K562 (cell line): ENCODE measurements around the gene SKAP2. TPM values are rescaled to one million over a fixed set of nuclear protein-coding genes. Genes with fewer than 3 reads are reported as not detected.
A peak's percentile ranks its signal among the peaks of the same experiment; 100 is the strongest.

ENCODE experiments used
- AFF4 ChIP-seq: sonication (generic); formaldehyde crosslinking; IDR thresholded peaks from 2 replicates; pipeline ENCODE4 v1.8.0; 2023; ENCODE audit warnings: mild to moderate bottlenecking, missing genetic modification reagents
- HMGXB4 ChIP-seq: sonication (generic); formaldehyde crosslinking; IDR thresholded peaks from 2 replicates; pipeline ENCODE4 v1.8.1; 2023; ENCODE audit warnings: mild to moderate bottlenecking, missing genetic modification reagents
- NFE2 ChIP-seq: IDR thresholded peaks from 2 replicates; pipeline ENCODE4 v1.6.1; 2014; ENCODE audit warnings: antibody characterized with exemption, low read depth
- RCOR1 ChIP-seq, 2 experiments: IDR thresholded peaks; 2 replicates each; pipeline ENCODE4 v1.6.1; 2012; ENCODE audit warnings: low read depth in 2 of 2, low read length in 2 of 2, borderline replicate concordance in 1 of 2, improper control_type of control experiment in 1 of 2
- SMARCA5 ChIP-seq: fragments of 450-650 bp; IDR thresholded peaks from 2 replicates; pipeline ENCODE4 v1.6.1; 2016
- SRF ChIP-seq, 2 experiments: fragments of 250-450, 450-650 bp in 1 of 2; sonication (Bioruptor Pico) in 1 of 2; sonication (generic) in 1 of 2; formaldehyde crosslinking; IDR thresholded peaks; 2 replicates each; pipeline versions ENCODE4 v1.5.0 to v1.5.1; 2020 to 2022; ENCODE audit warnings: mild to moderate bottlenecking in 1 of 2, missing genetic modification reagents in 1 of 2
- polyA plus RNA-seq, 8 experiments: library from polyadenylated mRNA; depleted of rRNA in 4 of 8; stranded (reverse) in 5 of 8; unstranded in 3 of 8; fragments of >200 nt; fragmentation: Nextera tagmentation in 2 of 8; fragmentation: Illumina TruSeq in 1 of 8; extraction: Ambion mirVana in 2 of 8; extraction: Trizol in 1 of 8; gene quantifications; 2 replicates each; pipeline versions ENCODE4 v1.2.1 to v1.2.3, GENCODE V29; 2011 to 2014; ENCODE audit warnings: inconsistent platforms in 1 of 8, missing spikeins in 1 of 8
- total RNA-seq, 7 experiments: library from RNA; depleted of rRNA in 6 of 7; stranded (reverse); fragments of >200 nt in 6 of 7; fragmentation: Illumina TruSeq in 2 of 7; extraction: Trizol in 2 of 7; gene quantifications; 2 replicates each; pipeline versions ENCODE4 v1.2.1 to v1.2.3, GENCODE V29; 2011 to 2021; ENCODE audit warnings: low replicate concordance in 1 of 7

Gene SKAP2
- total and polyA plus RNA-seq, 9 of the 15 experiments (the other 6 are each of a cell fraction or from before 2014, with no cell fraction given): 4.2 to 11.7 (median 8.3) TPM

GRCh38 chr7:26850193-26850651, 14.2 kb downstream of the SKAP2 start (continued):
- no peak for TF ChIP-seq HMGXB4 (CRISPR knock-in tag)
- TF ChIP-seq SMARCA5: peak; percentile 26; the same call in 1 of the 2 replicates
- TF ChIP-seq RCOR1 (IDR thresholded peaks at IDR 0.05; ENCODE audit: borderline replicate concordance in 1 of 2, low read depth in 2 of 2, low read length in 2 of 2): peak in 1 of 2 experiments; percentile 46; a peak in 1 of 4 replicates
- TF ChIP-seq AFF4: no peak
- no peak for TF ChIP-seq SRF (CRISPR knock-in tag; IDR thresholded peaks at IDR 0.05)
- peak; percentile 54 for TF ChIP-seq NFE2
- TF ChIP-seq, all 486 proteins: peak for 67
